Activated CD4-positive, alpha-beta memory T cell treated with anti-CD3 and anti-CD28 coated beads for 36 hours (primary cell): ENCODE results near the gene CABLES1. TPM values are rescaled to one million over a fixed set of nuclear protein-coding genes. Genes with fewer than 3 reads are reported as not detected.

Source experiments
- CTCF ChIA-PET: fragments of 350-600 bp; sonication (Branson Sonifier 250); formaldehyde crosslinking; loops from one replicate; lab custom pipeline; 2021; ENCODE audit warnings: antibody characterized with exemption, inconsistent platforms; lab: Charles Lee
- POLR2A ChIA-PET: fragments of 350-600 bp; sonication (Branson Sonifier 250); formaldehyde crosslinking; loops from one replicate; lab custom pipeline; 2021; ENCODE audit warnings: antibody characterized with exemption; lab: Charles Lee
- DNase-seq: peaks from one replicate; pipeline ENCODE4 v3.0.0-alpha.2; 2020
- H3K27ac Mint-ChIP-seq: one replicate; pipeline ENCODE4 v1.8.0; 2021; ENCODE audit warnings: mixed read lengths
- H3K27me3 Mint-ChIP-seq: one replicate; pipeline ENCODE4 v1.8.0; 2021; ENCODE audit warnings: mixed read lengths
- H3K36me3 Mint-ChIP-seq: one replicate; pipeline ENCODE4 v1.8.0; 2021; ENCODE audit warnings: mixed read lengths
- H3K4me1 Mint-ChIP-seq: one replicate; pipeline ENCODE4 v1.8.0; 2021; ENCODE audit warnings: low read depth, mixed read lengths
- H3K4me3 Mint-ChIP-seq: one replicate; pipeline ENCODE4 v1.8.0; 2021; ENCODE audit warnings: mild to moderate bottlenecking, mixed read lengths
- H3K9me3 Mint-ChIP-seq: one replicate; pipeline ENCODE4 v1.8.0; 2021; ENCODE audit warnings: mixed read lengths
- intact Hi-C: fragments of 100-400 bp; cut with micrococcal nuclease; formaldehyde crosslinking; loops from one replicate; pipeline ENCODE4 v1.15.1; 2023
- total RNA-seq, 2 experiments: library from RNA; stranded (reverse); gene quantifications; one replicate each; pipeline ENCODE4 v1.2.3, GENCODE V29; 2021

The CABLES1 gene
- total RNA-seq, 2 experiments from 2014 or later, result 1.2 to 2.2 TPM

DNA sequence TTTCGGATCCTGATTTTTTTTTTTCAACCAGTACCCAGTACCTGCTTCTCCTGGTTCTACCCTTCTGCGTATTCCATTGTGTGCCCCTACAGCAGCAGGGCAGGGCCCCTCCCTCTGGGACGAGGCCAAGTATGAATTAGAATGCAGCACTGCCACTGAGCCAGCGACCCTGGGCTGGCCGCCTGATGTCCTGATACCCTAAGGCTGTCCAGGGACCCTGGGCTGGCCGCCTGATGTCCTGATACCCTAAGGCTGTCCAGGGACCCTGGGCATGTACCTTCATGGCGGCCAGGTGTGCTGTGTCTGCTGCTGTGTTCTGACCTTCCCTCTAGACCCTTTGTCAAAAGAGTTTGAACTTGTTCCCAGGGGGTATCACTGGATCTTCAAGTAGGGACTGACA, 42.9 kb downstream of the CABLES1 start:
- DNase-seq, result no peak
- Mint-ChIP-seq H3K27ac (no peak overlapping the region), H3K4me3 (no peak overlapping the region), H3K4me1 (peaks cover 4% of the 10 kb centered on the region), H3K27me3 (no peaks in the 10 kb centered on the region), H3K36me3 (no peaks in the 10 kb centered on the region), H3K9me3 (no peaks in the 10 kb centered on the region)
- intact Hi-C loops, result no loop called here
- POLR2A ChIA-PET, result no interaction called here
- CTCF ChIA-PET, result interaction anchor here (0.9 kb wide), 1 partner anchor 234 kb away, joined by 5 read pairs; no protein-coding TSS in a partner anchor

GRCh38 chr18:23178661-23179081, 43.4 kb downstream of the CABLES1 start:
- no peaks in the 10 kb centered on the region for H3K9me3 Mint-ChIP-seq
- CTCF ChIA-PET, result interaction anchor here (0.9 kb wide), 1 partner anchor 233 kb away, joined by 5 read pairs; no protein-coding TSS in a partner anchor

DNA sequence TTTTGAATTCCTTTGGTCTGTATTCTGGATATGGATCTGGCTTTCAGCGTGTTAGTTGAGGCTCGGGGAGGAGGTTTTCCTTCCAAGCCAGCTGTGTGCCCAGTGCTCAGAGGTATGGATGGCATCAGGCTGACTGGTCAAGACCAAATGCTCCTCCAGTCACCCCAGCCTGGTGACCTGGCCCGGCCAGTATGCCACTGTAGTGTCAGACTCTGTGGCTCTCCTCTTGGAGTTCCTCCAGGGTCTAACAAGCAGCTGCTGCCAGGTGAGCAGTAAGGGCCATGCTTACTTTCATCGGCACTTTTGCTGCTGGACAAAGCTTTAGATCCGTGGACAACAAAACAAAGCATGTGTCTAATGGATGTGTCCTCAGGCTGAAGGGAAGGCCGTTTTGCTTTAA, 44.1 kb downstream of the CABLES1 start:
- no peaks in the 10 kb centered on the region for H3K36me3 Mint-ChIP-seq
- POLR2A ChIA-PET, result no interaction called here
- CTCF ChIA-PET, result no interaction called here
- H3K4me1 Mint-ChIP-seq, result peaks cover 4% of the 10 kb centered on the region
- no peaks in the 10 kb centered on the region for H3K27me3 Mint-ChIP-seq
- no peak for DNase-seq
- H3K9me3 Mint-ChIP-seq, result no peaks in the 10 kb centered on the region
- no peak overlapping the region for H3K27ac Mint-ChIP-seq
- intact Hi-C loops, result no loop called here
- H3K4me3 Mint-ChIP-seq, result no peak overlapping the region

More at GRCh38 chr18:23178661-23179081, 43.4 kb downstream of the CABLES1 start:
- Mint-ChIP-seq H3K4me1 (peaks cover 4% of the 10 kb centered on the region), H3K36me3 (no peaks in the 10 kb centered on the region), H3K27me3 (no peaks in the 10 kb centered on the region), H3K27ac (no peak overlapping the region), H3K4me3 (no peak overlapping the region)
- no peak for DNase-seq
- POLR2A ChIA-PET, result no interaction called here
- intact Hi-C loops, result no loop called here

DNA sequence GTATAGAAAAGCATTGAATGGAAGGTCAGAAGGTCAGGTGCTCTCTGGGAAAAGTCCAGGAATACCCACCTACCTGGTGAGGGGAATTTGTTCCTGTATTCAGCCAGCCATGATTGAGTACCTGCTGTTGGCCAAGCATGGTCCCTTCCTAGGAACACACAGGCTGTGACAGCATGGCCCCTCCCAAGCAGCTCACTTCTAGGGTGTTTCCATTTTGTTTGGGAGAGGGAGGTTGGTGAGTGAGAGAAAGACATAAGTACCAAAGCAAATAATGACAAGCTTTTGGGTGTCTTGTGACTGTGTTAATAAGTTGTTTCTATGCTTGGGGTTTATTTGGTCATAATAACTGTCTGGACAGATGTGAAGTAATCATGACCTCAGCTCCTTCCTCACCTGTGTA, 46.3 kb downstream of the CABLES1 start:
- Mint-ChIP-seq H3K9me3 (no peaks in the 10 kb centered on the region), H3K36me3 (no peaks in the 10 kb centered on the region), H3K4me3 (no peak overlapping the region), H3K27ac (no peak overlapping the region), H3K4me1 (peaks cover 4% of the 10 kb centered on the region), H3K27me3 (no peaks in the 10 kb centered on the region)
- ChIA-PET POLR2A (no interaction called here), CTCF (interaction anchor here (1.5 kb wide), 1 partner anchor 50 kb away, joined by 7 read pairs; no protein-coding TSS in a partner anchor)
- DNase-seq, result no peak
- intact Hi-C loops, result no loop called here

DNA sequence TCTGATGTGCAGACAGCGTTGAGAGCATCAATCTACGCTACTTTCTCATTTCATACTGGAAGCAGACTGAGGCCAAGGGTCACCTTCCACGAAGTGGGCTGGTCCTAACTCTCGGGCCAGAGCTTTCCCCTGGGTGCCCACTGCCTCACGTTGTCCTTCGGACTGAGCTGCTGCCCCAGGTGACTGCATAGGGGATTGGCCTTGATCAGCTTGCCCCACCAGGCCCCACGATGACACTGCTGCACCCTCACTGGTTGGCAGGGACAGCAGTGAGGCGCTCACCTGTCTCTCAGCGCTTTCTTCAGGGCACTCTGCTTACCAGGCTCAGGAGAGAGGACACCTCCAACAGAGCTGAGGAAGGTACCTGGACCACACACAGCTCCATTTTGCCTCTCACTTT, 47.3 kb downstream of the CABLES1 start:
- no peak overlapping the region for H3K4me3 Mint-ChIP-seq
- DNase-seq, result no peak
- H3K4me1 Mint-ChIP-seq, result peaks cover 4% of the 10 kb centered on the region
- ChIA-PET CTCF (no interaction called here), POLR2A (no interaction called here)
- H3K9me3 Mint-ChIP-seq, result no peaks in the 10 kb centered on the region
- H3K36me3 Mint-ChIP-seq, result no peaks in the 10 kb centered on the region
- no peak overlapping the region for H3K27ac Mint-ChIP-seq
- intact Hi-C loops, result no loop called here
- no peaks in the 10 kb centered on the region for H3K27me3 Mint-ChIP-seq

- ChIA-PET POLR2A (no interaction called here), CTCF (no interaction called here)
- Mint-ChIP-seq H3K4me3 (no peak overlapping the region), H3K4me1 (peaks cover 4% of the 10 kb centered on the region), H3K36me3 (no peaks in the 10 kb centered on the region), H3K27ac (no peak overlapping the region), H3K9me3 (no peaks in the 10 kb centered on the region), H3K27me3 (no peaks in the 10 kb centered on the region)
- intact Hi-C loops, result no loop called here
- DNase-seq, result no peak
These were observed 48.3 kb downstream of the CABLES1 start for GRCh38 chr18:23183411-23184150.

GRCh38 chr18:23186781-23187180, 51.5 kb downstream of the CABLES1 start:
- no peaks in the 10 kb centered on the region for H3K27me3 Mint-ChIP-seq
- H3K4me3 Mint-ChIP-seq, result no peak overlapping the region
- no peak overlapping the region for H3K27ac Mint-ChIP-seq
- ChIA-PET CTCF (no interaction called here), POLR2A (no interaction called here)
- peaks cover 1% of the 10 kb centered on the region for H3K4me1 Mint-ChIP-seq
- intact Hi-C loops, result no loop called here
- H3K9me3 Mint-ChIP-seq, result no peaks in the 10 kb centered on the region
- no peaks in the 10 kb centered on the region for H3K36me3 Mint-ChIP-seq
- no peak for DNase-seq

- intact Hi-C loops, result no loop called here
- H3K9me3 Mint-ChIP-seq, result no peaks in the 10 kb centered on the region
- H3K4me1 Mint-ChIP-seq, result peaks cover 10% of the 10 kb centered on the region
- no peaks in the 10 kb centered on the region for H3K36me3 Mint-ChIP-seq
- no peak overlapping the region for H3K27ac Mint-ChIP-seq
- DNase-seq, result no peak
- ChIA-PET CTCF (no interaction called here), POLR2A (no interaction called here)
- no peak overlapping the region for H3K4me3 Mint-ChIP-seq
- H3K27me3 Mint-ChIP-seq, result no peaks in the 10 kb centered on the region
These were observed 52.9 kb downstream of the CABLES1 start for GRCh38 chr18:23188068-23188760.

DNA sequence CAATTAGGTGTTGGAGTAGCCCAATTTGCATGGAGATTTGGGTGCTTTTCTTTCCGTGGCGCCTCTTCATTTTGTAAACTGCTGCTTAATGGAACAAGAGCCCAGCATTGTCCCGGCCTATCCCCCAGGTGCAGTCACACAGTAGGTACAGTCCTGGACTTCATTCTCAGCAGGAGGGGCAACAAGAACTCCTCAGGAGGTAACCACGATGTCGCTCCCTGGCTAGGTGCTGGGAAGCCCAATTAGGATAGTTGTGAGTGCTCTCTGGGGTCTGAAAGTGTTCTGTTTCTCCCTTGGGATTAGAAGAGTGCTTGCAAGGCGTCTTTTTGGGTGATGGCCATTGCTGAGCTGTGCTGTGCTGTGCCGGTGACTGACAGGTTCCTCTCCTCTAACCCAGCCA, 53.8 kb downstream of the CABLES1 start:
- Mint-ChIP-seq H3K27ac (no peak overlapping the region), H3K4me3 (no peak overlapping the region), H3K27me3 (no peaks in the 10 kb centered on the region), H3K9me3 (no peaks in the 10 kb centered on the region), H3K36me3 (no peaks in the 10 kb centered on the region), H3K4me1 (peaks cover 10% of the 10 kb centered on the region)
- CTCF ChIA-PET, result no interaction called here
- POLR2A ChIA-PET, result no interaction called here
- no peak for DNase-seq
- intact Hi-C loops, result no loop called here

- no peaks in the 10 kb centered on the region for H3K9me3 Mint-ChIP-seq
- H3K27ac Mint-ChIP-seq, result no peak overlapping the region
- no peak for DNase-seq
- intact Hi-C loops, result no loop called here
- H3K4me3 Mint-ChIP-seq, result no peak overlapping the region
- peaks cover 10% of the 10 kb centered on the region for H3K4me1 Mint-ChIP-seq
- CTCF ChIA-PET, result no interaction called here
- POLR2A ChIA-PET, result no interaction called here
- no peaks in the 10 kb centered on the region for H3K36me3 Mint-ChIP-seq
- no peaks in the 10 kb centered on the region for H3K27me3 Mint-ChIP-seq
These were observed 54.7 kb downstream of the CABLES1 start for GRCh38 chr18:23189768-23190661.

DNA sequence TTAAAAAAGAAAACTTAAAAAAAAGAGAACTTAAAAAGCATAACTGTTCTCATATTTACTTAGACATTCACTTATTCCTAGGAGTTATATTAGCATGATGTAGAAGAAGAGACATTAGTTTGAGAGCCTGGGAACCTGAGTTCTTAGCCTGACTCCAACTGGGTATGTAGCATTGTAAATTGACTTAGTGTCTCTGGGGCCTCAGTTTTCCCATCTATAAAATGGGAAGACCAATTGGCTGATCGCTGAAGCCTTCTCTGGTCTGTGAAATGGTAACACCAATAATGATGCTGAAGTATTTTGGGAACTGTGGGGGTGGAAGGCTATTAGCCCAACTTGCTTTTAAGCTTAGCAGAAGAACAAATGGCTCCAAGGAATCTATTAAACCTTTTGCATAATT, 55.9 kb downstream of the CABLES1 start:
- Mint-ChIP-seq H3K27me3 (no peaks in the 10 kb centered on the region), H3K4me3 (no peak overlapping the region), H3K9me3 (no peaks in the 10 kb centered on the region), H3K4me1 (peaks cover 10% of the 10 kb centered on the region), H3K27ac (no peak overlapping the region), H3K36me3 (no peaks in the 10 kb centered on the region)
- POLR2A ChIA-PET, result no interaction called here
- intact Hi-C loops, result no loop called here
- no peak for DNase-seq
- CTCF ChIA-PET, result no interaction called here

DNA sequence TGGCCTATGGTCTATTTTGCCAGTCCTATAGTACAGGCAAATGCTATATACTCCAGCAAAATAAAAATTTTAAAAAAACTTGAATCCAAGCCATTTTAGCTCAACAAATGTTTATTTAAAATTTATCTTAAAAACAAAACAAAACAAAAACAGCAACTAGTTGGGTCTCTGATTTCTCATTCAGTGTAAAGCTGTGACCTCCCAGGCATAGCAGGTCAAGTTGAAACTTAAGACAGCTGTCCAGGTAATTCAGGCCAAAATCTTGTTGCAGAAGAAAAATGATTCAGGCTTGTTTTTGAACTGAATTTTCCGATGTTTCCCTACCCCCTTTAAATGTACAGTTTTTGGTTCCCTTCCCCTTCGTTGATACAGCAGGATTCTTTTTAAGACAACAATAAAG, 58.5 kb downstream of the CABLES1 start:
- intact Hi-C loops, result no loop called here
- Mint-ChIP-seq H3K27me3 (peaks cover 2% of the 10 kb centered on the region), H3K4me1 (peaks cover 10% of the 10 kb centered on the region), H3K9me3 (no peaks in the 10 kb centered on the region), H3K27ac (no peak overlapping the region), H3K36me3 (no peaks in the 10 kb centered on the region), H3K4me3 (no peak overlapping the region)
- POLR2A ChIA-PET, result no interaction called here
- CTCF ChIA-PET, result no interaction called here
- no peak for DNase-seq
